PC-3 (cell line): ENCODE data around the gene QRFPR.

Experiments
- EZH2phosphoT487 ChIP-seq: fragments of 300-600 bp; sonication (generic); IDR thresholded peaks from 2 replicates; pipeline ENCODE4 v1.6.1; 2018; ENCODE audit warnings: mild to moderate bottlenecking, antibody characterized with exemption, low read length, borderline replicate concordance
- TF ChIP-seq, protein P1 (sequence below): fragments of 300-600 bp; sonication (generic); conservative IDR thresholded peaks from 2 replicates; pipeline ENCODE4 v1.5.1; 2017; ENCODE audit warnings: antibody characterized with exemption, low read depth, mild to moderate bottlenecking, low read length

DNA sequence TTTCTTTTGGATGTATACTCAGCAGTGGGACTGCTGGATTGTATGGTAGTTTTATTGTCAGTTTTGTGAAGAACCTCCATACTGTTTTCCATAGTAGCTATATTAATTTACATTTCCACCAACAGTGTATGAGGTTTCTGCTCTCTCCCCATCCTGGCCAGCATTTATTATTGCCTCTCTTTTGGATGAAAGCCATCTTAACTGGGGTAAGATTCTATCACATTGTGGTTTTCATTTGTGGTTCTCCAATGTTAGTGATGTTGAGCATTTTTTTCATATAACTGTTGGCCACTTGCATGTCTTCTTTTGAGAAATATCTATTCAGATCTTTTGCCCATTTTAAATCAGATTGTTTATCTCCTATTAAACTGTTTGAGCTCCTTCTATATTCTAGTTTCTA is 27.6 kb downstream of the QRFPR start:
- TF ChIP-seq EZH2phosphoT487: no peak
- TF ChIP-seq, protein P1, sequence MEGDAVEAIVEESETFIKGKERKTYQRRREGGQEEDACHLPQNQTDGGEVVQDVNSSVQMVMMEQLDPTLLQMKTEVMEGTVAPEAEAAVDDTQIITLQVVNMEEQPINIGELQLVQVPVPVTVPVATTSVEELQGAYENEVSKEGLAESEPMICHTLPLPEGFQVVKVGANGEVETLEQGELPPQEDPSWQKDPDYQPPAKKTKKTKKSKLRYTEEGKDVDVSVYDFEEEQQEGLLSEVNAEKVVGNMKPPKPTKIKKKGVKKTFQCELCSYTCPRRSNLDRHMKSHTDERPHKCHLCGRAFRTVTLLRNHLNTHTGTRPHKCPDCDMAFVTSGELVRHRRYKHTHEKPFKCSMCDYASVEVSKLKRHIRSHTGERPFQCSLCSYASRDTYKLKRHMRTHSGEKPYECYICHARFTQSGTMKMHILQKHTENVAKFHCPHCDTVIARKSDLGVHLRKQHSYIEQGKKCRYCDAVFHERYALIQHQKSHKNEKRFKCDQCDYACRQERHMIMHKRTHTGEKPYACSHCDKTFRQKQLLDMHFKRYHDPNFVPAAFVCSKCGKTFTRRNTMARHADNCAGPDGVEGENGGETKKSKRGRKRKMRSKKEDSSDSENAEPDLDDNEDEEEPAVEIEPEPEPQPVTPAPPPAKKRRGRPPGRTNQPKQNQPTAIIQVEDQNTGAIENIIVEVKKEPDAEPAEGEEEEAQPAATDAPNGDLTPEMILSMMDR: no peak
